Dedifferentiated amniotic fluid mesenchymal stem cell (primary cell): ENCODE measurements around the gene NPLOC4.
A peak's percentile ranks its signal among the peaks of the same experiment; 100 is the strongest.

Source experiments
- DNase-seq: peaks from one replicate; pipeline ENCODE4 v3.0.0-alpha.2; 2016; ENCODE audit errors: extremely low spot score

The NPLOC4 gene

GRCh38 chr17:81566461-81567126 is 70.3 kb downstream of the NPLOC4 start:
- peak; percentile 91 for DNase-seq

- no peak for DNase-seq
Observed at GRCh38 chr17:81565231-81565630, 71.7 kb downstream of the NPLOC4 start.

GRCh38 chr17:81564778-81565177 is 72.1 kb downstream of the NPLOC4 start:
- DNase-seq = no peak

GRCh38 chr17:81563861-81564586 is 72.9 kb downstream of the NPLOC4 start:
- DNase-seq = no peak

GRCh38 chr17:81561494-81561885 is 75.4 kb downstream of the NPLOC4 start:
- no peak for DNase-seq

- no peak for DNase-seq
Observed at GRCh38 chr17:81558941-81559806, 77.7 kb downstream of the NPLOC4 start.

GRCh38 chr17:81558115-81558468 is 78.8 kb downstream of the NPLOC4 start:
- DNase-seq = no peak

GRCh38 chr17:81557276-81558114 is 79.4 kb downstream of the NPLOC4 start:
- no peak for DNase-seq

- DNase-seq = no peak
Observed at GRCh38 chr17:81556863-81557262, 80.0 kb downstream of the NPLOC4 start.

GRCh38 chr17:81556175-81556691 is 80.7 kb downstream of the NPLOC4 start:
- DNase-seq = no peak

GRCh38 chr17:81553616-81554181 is 83.2 kb downstream of the NPLOC4 start:
- DNase-seq = peak; percentile 27

- DNase-seq = peak; percentile 61
Observed at GRCh38 chr17:81553018-81553615, 83.8 kb downstream of the NPLOC4 start.

- peak; percentile 41 for DNase-seq
Observed at GRCh38 chr17:81552244-81553017, 84.5 kb downstream of the NPLOC4 start, which contains the start of gene FAAP100. Gene FAAP100, minus strand, starts transcription at chr17:81552353. Its CDS starts 23 bp downstream, at chr17:81552330.

GRCh38 chr17:81551458-81552243 is 85.3 kb downstream of the NPLOC4 start:
- DNase-seq = no peak

- DNase-seq = no peak
Observed at GRCh38 chr17:81550830-81551457, 86.0 kb downstream of the NPLOC4 start.

GRCh38 chr17:81550285-81550684 is 86.6 kb downstream of the NPLOC4 start:
- no peak for DNase-seq

GRCh38 chr17:81549826-81550225 is 87.1 kb downstream of the NPLOC4 start:
- no peak for DNase-seq

GRCh38 chr17:81549031-81549557 is 87.8 kb downstream of the NPLOC4 start:
- no peak for DNase-seq
